ENCODE measurements around the gene CTF1.

Gene CTF1

DNA sequence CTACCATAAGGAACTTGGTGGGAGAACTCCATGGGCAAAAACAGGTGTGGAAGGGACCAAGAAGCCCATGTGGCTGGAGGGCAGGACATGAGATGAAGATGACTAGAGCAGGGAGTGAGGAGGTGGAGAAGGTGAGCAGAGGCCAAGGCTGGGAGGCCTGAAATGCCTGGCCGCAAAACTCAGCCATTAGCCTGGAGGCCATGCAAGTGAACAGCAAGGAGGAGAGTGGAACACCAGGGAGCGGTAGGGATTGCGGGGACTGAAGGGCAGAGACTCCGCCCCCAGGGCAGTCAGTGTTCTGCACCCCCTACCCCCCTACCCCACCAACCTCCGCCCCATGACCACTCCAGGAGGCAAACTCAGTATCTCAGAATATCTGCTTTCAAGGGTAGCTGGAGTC is 19.5 kb upstream of the CTF1 start:
- TF ChIP-seq, protein P1, sequence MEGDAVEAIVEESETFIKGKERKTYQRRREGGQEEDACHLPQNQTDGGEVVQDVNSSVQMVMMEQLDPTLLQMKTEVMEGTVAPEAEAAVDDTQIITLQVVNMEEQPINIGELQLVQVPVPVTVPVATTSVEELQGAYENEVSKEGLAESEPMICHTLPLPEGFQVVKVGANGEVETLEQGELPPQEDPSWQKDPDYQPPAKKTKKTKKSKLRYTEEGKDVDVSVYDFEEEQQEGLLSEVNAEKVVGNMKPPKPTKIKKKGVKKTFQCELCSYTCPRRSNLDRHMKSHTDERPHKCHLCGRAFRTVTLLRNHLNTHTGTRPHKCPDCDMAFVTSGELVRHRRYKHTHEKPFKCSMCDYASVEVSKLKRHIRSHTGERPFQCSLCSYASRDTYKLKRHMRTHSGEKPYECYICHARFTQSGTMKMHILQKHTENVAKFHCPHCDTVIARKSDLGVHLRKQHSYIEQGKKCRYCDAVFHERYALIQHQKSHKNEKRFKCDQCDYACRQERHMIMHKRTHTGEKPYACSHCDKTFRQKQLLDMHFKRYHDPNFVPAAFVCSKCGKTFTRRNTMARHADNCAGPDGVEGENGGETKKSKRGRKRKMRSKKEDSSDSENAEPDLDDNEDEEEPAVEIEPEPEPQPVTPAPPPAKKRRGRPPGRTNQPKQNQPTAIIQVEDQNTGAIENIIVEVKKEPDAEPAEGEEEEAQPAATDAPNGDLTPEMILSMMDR (IDR thresholded peaks at IDR 0.05; ENCODE audit: control insufficient read depth, extremely low read depth, insufficient read depth): no peak
- peak overlapping the region; percentile 86 for H3K4me3 ChIP-seq (ENCODE audit: low read depth, low read length)
- no peak for DNase-seq (ENCODE audit: low read depth)

DNA sequence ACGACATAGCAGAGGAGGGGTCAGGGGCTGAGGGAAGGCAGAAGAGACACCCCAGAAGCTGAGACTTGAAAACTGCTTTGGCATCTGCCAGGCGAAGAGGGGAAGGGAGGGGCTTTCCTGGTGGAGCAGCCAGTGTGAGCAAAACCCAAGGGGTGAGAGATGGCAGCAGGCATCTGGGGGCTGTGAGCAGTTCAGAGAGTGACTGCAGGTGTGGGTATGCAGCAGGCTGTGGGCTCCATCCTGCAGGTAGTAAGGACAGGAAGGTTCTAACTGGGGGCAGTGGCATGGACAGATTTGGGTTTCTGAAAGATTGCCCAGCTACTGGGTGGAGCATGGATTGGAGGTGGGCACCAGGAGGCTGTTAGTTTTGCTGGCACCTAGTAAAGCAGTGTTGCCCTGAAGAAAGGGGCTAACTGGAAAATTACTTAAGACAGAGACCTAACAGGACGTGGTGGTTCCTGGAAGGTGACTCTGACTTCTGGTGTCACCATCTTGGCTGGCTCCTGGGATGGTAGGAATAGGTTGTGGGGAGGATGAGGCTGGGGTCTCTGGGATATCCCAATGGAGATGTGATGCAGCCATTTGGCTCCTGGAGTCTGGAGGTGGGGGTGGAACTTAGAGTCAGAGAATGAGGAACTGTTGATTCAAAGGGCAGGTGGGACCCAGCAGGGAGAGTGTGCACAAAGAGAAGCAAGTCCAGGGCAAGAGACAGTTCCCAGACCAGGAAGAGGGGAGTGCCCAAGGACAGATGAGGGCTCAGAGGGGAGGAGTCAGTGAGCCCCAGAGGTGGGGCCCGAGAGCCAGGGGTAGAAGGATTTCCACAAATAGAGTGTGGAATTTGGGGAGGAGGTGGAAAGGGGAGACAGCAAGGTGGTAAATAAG is 13.7 kb upstream of the CTF1 start:
- no peak overlapping the region for H3K4me3 ChIP-seq (ENCODE audit: low read depth, low read length)
- DNase-seq (ENCODE audit: low read depth): no peak
- TF ChIP-seq, protein P1 (IDR thresholded peaks at IDR 0.05; ENCODE audit: control insufficient read depth, extremely low read depth, insufficient read depth): no peak

DNA sequence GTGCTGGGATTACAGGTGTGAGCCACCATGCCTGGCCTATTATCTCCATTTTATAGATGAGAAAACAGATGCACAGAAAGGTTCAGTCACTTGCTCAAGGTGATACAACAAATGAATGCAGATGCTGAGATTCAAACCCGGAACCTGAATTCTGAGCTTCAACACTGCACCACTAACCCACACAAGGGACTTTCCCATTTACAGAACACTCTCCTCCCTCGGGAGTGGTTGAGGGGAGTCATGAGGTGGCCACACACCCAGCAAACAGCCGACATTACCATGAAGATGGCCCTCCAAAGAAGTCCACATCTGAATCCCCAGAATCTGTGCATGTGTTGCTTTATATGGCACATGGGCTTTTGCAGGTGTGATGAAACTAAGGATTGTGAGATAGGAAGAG is 11.7 kb upstream of the CTF1 start:
- H3K4me3 ChIP-seq (ENCODE audit: low read depth, low read length): no peak overlapping the region
- no peak for DNase-seq (ENCODE audit: low read depth)
- TF ChIP-seq, protein P1 (IDR thresholded peaks at IDR 0.05; ENCODE audit: control insufficient read depth, extremely low read depth, insufficient read depth): no peak

DNA sequence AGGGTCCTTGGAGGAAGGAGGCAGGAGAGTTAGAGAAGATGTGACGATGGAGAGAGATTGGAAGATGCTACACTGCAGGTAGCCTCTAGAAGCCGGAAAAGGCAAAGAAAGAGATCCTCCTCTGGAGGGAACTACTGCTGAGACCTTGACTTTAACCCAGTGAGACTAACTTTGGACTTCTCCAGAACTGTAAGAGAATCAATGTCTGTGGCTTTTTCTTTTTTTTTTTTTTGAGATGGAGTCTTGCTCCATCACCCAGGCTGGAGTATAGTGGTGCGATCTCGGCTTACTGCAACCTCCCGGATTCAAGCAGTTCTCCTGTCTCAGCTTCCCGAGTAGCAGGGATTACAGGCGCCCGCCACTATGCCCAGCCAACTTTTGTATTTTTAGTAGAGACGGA is 11.2 kb upstream of the CTF1 start:
- no peak for DNase-seq (ENCODE audit: low read depth)
- TF ChIP-seq, protein P1 (IDR thresholded peaks at IDR 0.05; ENCODE audit: control insufficient read depth, extremely low read depth, insufficient read depth): no peak
- H3K4me3 ChIP-seq (ENCODE audit: low read depth, low read length): no peak overlapping the region

DNA sequence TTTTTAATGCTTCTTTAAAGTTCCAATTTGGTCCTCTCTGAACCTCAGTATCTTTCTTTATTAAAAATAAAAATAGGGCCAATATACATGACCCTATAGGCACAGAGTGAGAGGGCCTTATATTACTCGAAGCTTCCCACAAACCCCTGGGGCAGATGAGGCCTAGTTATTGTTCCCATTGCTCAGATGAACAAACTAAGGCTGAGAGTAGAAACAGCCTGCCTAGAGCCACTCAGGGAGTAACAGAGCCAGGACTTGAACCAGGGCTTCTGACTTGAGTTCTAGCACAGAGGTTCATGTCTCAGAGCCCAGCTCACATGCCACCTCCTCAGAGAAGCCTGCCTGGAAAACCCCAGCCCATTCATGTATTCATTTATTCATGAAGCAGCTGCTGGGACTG is 10.3 kb upstream of the CTF1 start:
- TF ChIP-seq, protein P1 (IDR thresholded peaks at IDR 0.05; ENCODE audit: control insufficient read depth, extremely low read depth, insufficient read depth): no peak
- no peak overlapping the region for H3K4me3 ChIP-seq (ENCODE audit: low read depth, low read length)
- DNase-seq (ENCODE audit: low read depth): no peak

DNA sequence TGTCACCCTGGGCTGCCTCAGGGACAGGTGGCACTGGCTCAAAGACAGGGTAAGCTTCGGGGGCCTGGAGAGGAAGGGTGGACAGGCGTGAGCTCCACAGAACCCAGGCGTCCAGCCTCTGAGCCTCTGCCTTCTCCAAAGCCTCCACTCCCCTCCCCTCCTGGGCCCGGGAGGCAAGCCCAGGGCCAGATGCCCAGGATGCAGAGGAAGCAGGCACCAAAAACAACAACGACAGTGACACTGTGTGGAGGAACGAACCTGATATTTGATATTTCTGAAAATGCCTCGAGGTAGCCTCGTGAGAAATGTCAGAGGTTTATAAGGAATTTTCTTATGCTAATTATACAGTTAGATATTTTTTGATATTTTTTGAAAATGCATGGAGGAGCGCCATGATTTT is 8.5 kb upstream of the CTF1 start:
- TF ChIP-seq, protein P1 (IDR thresholded peaks at IDR 0.05; ENCODE audit: control insufficient read depth, extremely low read depth, insufficient read depth): no peak
- no peak for DNase-seq (ENCODE audit: low read depth)
- no peak overlapping the region for H3K4me3 ChIP-seq (ENCODE audit: low read depth, low read length)

Measured in LNCaP clone FGC (cell line).